ENCODE measurements around the gene CELF3. TPM values are rescaled to one million over a fixed set of nuclear protein-coding genes. Genes with fewer than 3 reads are reported as not detected.

The CELF3 gene
- total RNA-seq, 1 experiment from 2014 or later: not detected

DNA sequence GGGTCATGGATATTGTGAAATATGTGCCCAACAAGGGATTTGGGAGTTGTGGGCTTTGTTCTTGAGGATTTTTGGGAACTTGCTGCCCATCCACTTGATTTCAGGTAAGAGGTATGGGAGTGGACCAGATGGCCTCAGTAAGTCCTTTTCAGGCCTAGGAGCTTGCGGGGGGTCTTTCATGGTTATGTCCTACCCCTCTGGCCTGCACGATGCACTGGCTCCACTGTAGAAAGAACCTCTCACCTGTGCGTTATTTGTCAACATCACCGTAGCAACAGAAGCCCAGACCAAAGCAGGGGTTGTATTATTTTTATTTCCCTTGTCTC lies 13.3 kb upstream of the CELF3 start:
- no peaks in the 10 kb centered on the region for H3K4me1 ChIP-seq (ENCODE audit: control insufficient read depth, insufficient read depth, low read length)
- ATAC-seq (no peak), DNase-seq (ENCODE audit: low read depth, low spot score) (no peak)
- H3K9me3 ChIP-seq (ENCODE audit: control insufficient read depth, insufficient read depth, low read depth, low read length): no peaks in the 10 kb centered on the region
- in situ Hi-C loops (cut with HindIII; ENCODE audit: low pct_unique_long_range_greater_than_20kb, low sequenced_read_pairs) (no loop called here), intact Hi-C loops (cut with micrococcal nuclease; ENCODE audit: unreplicated experiment) (no loop called here)
- no peaks in the 10 kb centered on the region for H3K27me3 ChIP-seq (ENCODE audit: control insufficient read depth, insufficient read depth, low read length)
- TF ChIP-seq SIN3A (IDR thresholded peaks at IDR 0.05; ENCODE audit: borderline replicate concordance, insufficient read depth, low read depth, low read length): no peak
- TF ChIP-seq TCF7L2 (IDR thresholded peaks at IDR 0.05; ENCODE audit: low read depth, low read length): no peak
- no peak for TF ChIP-seq CTCF (IDR thresholded peaks at IDR 0.05)
- TF ChIP-seq POLR2AphosphoS5 (IDR thresholded peaks at IDR 0.05; ENCODE audit: low read depth, low read length): no peak
- TF ChIP-seq, protein P1, sequence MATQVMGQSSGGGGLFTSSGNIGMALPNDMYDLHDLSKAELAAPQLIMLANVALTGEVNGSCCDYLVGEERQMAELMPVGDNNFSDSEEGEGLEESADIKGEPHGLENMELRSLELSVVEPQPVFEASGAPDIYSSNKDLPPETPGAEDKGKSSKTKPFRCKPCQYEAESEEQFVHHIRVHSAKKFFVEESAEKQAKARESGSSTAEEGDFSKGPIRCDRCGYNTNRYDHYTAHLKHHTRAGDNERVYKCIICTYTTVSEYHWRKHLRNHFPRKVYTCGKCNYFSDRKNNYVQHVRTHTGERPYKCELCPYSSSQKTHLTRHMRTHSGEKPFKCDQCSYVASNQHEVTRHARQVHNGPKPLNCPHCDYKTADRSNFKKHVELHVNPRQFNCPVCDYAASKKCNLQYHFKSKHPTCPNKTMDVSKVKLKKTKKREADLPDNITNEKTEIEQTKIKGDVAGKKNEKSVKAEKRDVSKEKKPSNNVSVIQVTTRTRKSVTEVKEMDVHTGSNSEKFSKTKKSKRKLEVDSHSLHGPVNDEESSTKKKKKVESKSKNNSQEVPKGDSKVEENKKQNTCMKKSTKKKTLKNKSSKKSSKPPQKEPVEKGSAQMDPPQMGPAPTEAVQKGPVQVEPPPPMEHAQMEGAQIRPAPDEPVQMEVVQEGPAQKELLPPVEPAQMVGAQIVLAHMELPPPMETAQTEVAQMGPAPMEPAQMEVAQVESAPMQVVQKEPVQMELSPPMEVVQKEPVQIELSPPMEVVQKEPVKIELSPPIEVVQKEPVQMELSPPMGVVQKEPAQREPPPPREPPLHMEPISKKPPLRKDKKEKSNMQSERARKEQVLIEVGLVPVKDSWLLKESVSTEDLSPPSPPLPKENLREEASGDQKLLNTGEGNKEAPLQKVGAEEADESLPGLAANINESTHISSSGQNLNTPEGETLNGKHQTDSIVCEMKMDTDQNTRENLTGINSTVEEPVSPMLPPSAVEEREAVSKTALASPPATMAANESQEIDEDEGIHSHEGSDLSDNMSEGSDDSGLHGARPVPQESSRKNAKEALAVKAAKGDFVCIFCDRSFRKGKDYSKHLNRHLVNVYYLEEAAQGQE (IDR thresholded peaks at IDR 0.05; ENCODE audit: insufficient read depth in 1 of 2, low read depth in 2 of 2, low read length in 1 of 2): no peak
- BruUV-seq (replicated peaks): no TSS peak
- no peak overlapping the region for H3K27ac ChIP-seq (ENCODE audit: low read length)
- CTCF ChIA-PET: interaction anchor here (0.5 kb wide), 1 partner anchor 55 kb away, joined by 7 read pairs; no protein-coding TSS in a partner anchor
- POLR2A ChIA-PET: no interaction called here
- H3K36me3 ChIP-seq (ENCODE audit: control insufficient read depth, insufficient read depth, low read length): no peaks in the 10 kb centered on the region
- H3K4me3 ChIP-seq (ENCODE audit: low read depth in 2 of 2, low read length in 2 of 2): no peak overlapping the region

DNA sequence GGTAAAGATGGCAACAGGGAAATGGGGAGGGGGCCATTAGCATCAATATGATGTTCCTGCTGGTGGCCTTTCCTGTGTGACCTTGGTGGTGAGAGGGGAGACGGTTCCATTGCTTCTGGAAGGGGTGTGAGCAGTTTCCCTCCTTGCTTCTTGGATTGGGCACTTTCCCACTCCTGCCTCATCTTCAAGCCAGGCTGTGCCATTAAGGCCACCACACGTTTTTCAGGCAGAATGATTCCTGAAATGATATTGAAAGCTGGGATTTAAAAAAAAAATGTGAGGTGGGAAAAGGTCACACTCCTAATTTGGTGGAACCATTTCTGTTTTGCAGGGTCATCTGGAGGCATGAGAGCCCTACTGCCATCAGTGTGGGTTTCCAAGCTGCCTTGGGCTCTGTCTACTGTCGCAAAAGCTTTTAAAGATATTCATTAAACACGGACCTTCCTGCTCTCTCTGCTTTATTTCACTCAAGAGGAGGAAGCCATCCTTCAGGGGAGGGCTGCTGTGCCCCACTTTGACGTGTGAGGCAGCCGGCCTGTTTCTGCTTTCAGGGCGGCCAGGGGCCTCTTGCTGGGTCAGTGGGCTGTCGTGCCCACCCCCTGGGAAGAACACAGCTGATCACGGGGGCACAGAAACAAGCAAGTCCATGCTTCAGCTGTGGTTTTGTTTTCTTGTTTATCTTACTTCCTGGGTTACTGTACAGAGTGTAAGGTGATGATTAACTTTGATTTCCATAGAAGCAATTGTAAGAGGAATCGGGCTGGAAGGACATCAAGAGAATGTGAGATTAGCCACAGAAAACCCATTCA lies 12.8 kb upstream of the CELF3 start:
- in situ Hi-C loops (cut with HindIII; ENCODE audit: low pct_unique_long_range_greater_than_20kb, low sequenced_read_pairs) (no loop called here), intact Hi-C loops (cut with micrococcal nuclease; ENCODE audit: unreplicated experiment) (no loop called here)
- ATAC-seq (no peak), DNase-seq (ENCODE audit: low read depth, low spot score) (no peak)
- Histone ChIP-seq H3K4me3 (ENCODE audit: low read depth in 2 of 2, low read length in 2 of 2) (no peak overlapping the region), H3K36me3 (ENCODE audit: control insufficient read depth, insufficient read depth, low read length) (no peaks in the 10 kb centered on the region), H3K4me1 (ENCODE audit: control insufficient read depth, insufficient read depth, low read length) (no peaks in the 10 kb centered on the region), H3K27me3 (ENCODE audit: control insufficient read depth, insufficient read depth, low read length) (no peaks in the 10 kb centered on the region), H3K27ac (ENCODE audit: low read length) (no peak overlapping the region), H3K9me3 (ENCODE audit: control insufficient read depth, insufficient read depth, low read depth, low read length) (no peaks in the 10 kb centered on the region)
- no TSS peak for BruUV-seq (replicated peaks)
- TF ChIP-seq TCF7L2 (IDR thresholded peaks at IDR 0.05; ENCODE audit: low read depth, low read length) (no peak), POLR2AphosphoS5 (IDR thresholded peaks at IDR 0.05; ENCODE audit: low read depth, low read length) (no peak)
- ChIA-PET POLR2A (no interaction called here), CTCF (interaction anchor here (0.5 to 0.7 kb wide), 2 partner anchors 36 to 55 kb away, joined by 3 to 7 read pairs; no protein-coding TSS in a partner anchor)

Data from Panc1 (cell line).